NCI-H187 treated with DMSO at 0.1 percent for 48 hours (cell line): Measurements from ENCODE around the gene PSMD6.

Source experiments
- DNase-seq: peaks from one replicate; lab custom pipeline; 2025; lab: John Stamatoyannopoulos, UW

PSMD6 gene

GRCh38 chr3:64008487-64009351 is 14.6 kb downstream of the PSMD6 start:
- DNase-seq, result no peak

- DNase-seq, result no peak
Measured at GRCh38 chr3:64008017-64008416, 15.3 kb downstream of the PSMD6 start.

- no peak for DNase-seq
Measured at GRCh38 chr3:64003589-64003988, 19.7 kb downstream of the PSMD6 start.

- no peak for DNase-seq
Measured at GRCh38 chr3:64002233-64002632, 21.1 kb downstream of the PSMD6 start.

- DNase-seq, result no peak
Measured at GRCh38 chr3:64000453-64001055, 22.7 kb downstream of the PSMD6 start.

- DNase-seq, result no peak
Measured at GRCh38 chr3:63998852-63999754, 24.2 kb downstream of the PSMD6 start.

GRCh38 chr3:63995086-63995485 is 28.2 kb downstream of the PSMD6 start:
- DNase-seq, result no peak

GRCh38 chr3:63993653-63994079 is 29.6 kb downstream of the PSMD6 start:
- no peak for DNase-seq

GRCh38 chr3:63992516-63993209 is 30.6 kb downstream of the PSMD6 start:
- no peak for DNase-seq

GRCh38 chr3:63991666-63992065 is 31.6 kb downstream of the PSMD6 start:
- DNase-seq, result no peak

GRCh38 chr3:63990733-63991132 is 32.6 kb downstream of the PSMD6 start:
- DNase-seq, result no peak

GRCh38 chr3:63990204-63990603 is 33.1 kb downstream of the PSMD6 start:
- no peak for DNase-seq

- no peak for DNase-seq
Measured at GRCh38 chr3:63988943-63989342, 34.4 kb downstream of the PSMD6 start.

- no peak for DNase-seq
Measured at GRCh38 chr3:63986831-63987230, 36.5 kb downstream of the PSMD6 start.

- DNase-seq, result no peak
Measured at GRCh38 chr3:63986146-63986545, 37.1 kb downstream of the PSMD6 start.

GRCh38 chr3:63984391-63984790 is 38.9 kb downstream of the PSMD6 start:
- no peak for DNase-seq

GRCh38 chr3:63981980-63982379 is 41.3 kb downstream of the PSMD6 start:
- no peak for DNase-seq

GRCh38 chr3:63980830-63981498 is 42.3 kb downstream of the PSMD6 start:
- DNase-seq, result no peak

- no peak for DNase-seq
Measured at GRCh38 chr3:63980019-63980418, 43.3 kb downstream of the PSMD6 start.

GRCh38 chr3:63979093-63979885 is 44.0 kb downstream of the PSMD6 start:
- DNase-seq, result no peak
